HG03066 (cell line): ENCODE data around the gene TP53.
"Not testable (repeated sequence)": the region's sequence is repeated elsewhere in the genome, so short reads cannot be mapped to it uniquely, and the experiment has no call there.

Experiments
- ATAC-seq: cut with Tn5 transposase; IDR thresholded peaks from one replicate; pipeline ENCODE4 v1.9.1; 2021; ENCODE audit warnings: low read depth; ENCODE audit not compliant: unreplicated experiment

The TP53 gene

DNA sequence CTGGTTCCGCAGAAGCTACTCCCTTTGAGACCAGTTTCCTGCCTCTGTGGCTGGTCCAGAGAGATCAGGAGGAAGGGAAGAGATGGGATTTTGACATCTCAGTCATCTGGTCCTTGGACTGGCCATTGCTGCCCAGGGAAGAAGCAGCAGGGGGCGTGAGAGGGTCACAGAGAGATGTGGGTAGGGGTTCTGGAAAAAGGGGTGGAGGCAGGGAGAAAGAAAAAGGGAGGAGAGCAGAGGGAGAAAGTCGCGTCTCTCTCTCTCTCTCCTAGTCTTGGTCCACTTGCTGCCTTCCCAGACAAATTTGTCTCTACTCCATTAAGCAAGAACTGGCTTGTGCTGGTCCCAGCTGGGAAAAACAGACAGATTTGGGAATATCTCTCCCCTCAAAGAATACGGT is 52.9 kb downstream of the TP53 start:
- no peak for ATAC-seq

GRCh38 chr17:7633093-7633492 is 54.2 kb downstream of the TP53 start:
- ATAC-seq, result no peak

- ATAC-seq, result no peak
Measured at GRCh38 chr17:7632492-7632894, 54.8 kb downstream of the TP53 start.

DNA sequence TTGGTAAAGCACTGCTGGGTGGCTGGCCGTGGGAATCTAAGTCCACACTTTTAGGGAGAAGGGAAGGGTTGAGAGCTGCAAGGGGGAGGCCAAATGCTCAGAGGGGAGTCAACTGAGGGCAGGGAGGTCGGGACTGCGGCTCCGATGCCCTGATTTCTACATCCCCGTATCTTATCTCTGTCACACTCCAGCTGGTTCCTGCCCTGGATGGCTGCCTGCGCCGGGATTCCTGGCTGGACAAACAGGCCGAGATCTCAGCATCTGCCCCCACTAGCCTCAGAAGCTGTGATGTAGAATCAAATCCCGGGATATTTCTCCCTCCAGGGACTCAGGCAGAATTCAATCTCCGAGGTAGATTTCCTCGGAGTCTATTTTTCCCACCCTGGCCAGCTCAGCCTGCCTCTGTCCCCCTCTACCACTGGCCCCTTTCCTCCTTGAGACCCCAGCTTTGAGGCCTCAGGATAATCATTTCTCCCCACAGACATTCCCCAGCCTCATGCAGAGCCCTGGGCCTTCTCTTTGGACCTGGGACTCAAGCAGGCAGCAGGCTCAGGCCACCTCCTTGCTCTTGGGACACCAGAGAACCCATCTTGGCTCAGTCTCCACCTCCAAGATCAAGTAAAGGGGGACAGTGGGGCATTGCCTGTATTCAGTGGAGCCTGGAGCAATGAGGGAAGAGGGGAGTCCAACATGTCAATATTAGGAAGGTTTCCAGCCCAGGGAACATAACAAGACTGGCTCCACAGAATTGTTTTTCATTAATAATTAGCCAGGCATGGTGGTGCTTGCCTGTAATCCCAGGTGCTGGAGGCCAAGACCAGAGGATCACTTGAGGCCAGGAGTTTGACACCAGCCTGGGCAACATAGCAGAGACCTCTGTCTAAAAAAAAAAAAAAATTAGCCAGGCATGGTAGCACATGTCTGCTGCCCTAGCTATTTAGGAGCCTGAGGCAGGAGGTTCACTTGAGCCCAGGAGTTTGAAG is 55.6 kb downstream of the TP53 start:
- ATAC-seq, result no peak

DNA sequence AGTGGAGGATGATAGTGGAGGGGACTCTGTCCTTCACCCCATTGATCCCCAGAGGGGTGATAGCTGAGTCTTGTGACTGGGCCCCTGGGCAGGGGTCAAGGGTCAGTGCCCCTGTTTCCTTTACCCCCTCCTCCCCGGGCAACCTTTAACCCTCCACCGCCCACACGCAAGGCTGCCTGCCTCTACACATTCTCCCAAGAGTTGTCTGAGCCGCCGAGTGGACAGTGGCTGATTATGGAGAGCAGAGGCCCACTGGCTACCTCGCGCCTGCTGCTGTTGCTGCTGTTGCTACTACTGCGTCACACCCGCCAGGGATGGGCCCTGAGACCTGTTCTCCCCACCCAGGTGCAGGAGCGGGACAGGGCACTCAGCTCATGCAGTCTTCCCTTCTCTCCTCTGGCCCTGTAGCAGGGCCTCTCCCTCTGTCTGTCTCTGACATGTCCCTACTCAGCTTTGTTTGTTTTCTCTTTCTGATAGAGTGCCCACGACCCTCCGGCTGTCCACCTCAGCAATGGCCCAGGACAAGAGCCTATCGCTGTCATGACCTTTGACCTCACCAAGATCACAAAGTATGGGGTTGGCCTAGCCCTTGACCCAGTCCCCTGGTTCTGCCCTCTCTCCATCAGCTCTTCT is 57.2 kb downstream of the TP53 start, which contains the start of gene SHBG:
Gene SHBG, plus strand, starts transcription at position 197 of the 633 bp plus-strand sequence. Its CDS starts 38 bp downstream, at position 235.
- no peak for ATAC-seq

- ATAC-seq, result peak; percentile 84
Measured at GRCh38 chr17:7627250-7628121, 59.8 kb downstream of the TP53 start, which contains the start of gene SAT2. SAT2 (minus strand) TSS chr17:7627821; CDS start chr17:7627635, 186 bp downstream.

DNA sequence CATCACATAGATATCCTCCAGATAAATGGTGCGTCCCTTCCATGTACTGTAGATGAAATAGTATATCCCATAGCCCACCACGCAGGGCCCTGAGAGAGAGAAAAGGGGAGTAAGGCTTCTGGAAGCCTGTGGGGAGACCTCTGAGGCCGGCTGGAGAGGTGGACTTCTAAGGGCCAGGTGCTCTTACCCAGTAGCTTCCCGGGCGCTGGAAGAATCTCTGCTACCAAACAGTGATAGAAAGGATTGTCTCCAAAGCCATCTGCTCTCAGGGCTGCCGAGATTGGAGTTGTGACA is 60.4 kb downstream of the TP53 start:
- ATAC-seq, result no peak

GRCh38 chr17:7626307-7626706 is 61.0 kb downstream of the TP53 start:
- ATAC-seq, result no peak

GRCh38 chr17:7625749-7626148 is 61.5 kb downstream of the TP53 start:
- not testable (repeated sequence) for ATAC-seq

DNA sequence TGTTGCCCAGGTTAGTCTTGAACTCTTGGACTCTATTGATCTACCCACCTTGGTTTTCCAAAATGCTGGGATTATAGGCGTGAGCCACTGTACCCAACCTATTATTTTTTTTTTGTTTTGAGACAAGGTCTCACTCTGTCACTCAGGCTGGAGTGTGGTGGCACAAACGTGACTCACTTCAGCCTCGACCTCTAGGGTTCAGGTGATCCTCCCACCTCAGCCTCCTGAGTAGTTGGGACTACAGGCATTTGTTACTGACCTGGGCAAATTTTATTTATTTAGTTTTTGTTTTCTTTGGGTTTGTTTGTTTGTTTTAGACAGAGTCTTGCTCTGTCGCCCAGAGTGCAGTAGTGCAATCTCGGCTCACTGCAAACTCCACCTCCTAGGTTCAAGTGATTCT is 63.6 kb downstream of the TP53 start:
- no peak for ATAC-seq

- no peak for ATAC-seq
Measured at GRCh38 chr17:7620835-7621234, 66.5 kb downstream of the TP53 start.

DNA sequence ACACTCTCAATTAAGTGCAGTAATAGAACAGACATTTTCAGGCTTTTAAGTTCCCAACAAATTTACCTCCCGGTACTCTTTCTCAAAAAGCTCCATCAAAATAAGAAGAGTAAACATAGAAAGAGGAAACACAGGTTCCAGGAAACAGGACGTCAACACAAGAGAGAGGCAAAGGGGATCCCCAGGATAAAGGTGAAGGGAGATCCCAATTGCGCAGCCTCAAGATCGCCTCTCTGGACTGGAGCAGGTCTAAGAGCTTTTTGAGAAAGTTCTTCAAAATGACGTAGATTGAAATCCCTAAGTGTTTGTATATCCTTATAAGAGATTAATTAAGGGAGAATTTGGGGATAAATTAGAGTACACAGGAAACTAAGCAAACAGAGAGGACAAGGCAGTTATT is 68.7 kb downstream of the TP53 start:
- ATAC-seq, result no peak
